Thoracic aorta (tissue), 2 donors: ENCODE measurements around the gene LUC7L2. TPM values are rescaled to one million over a fixed set of nuclear protein-coding genes. Genes with fewer than 3 reads are reported as not detected.
A peak's percentile ranks its signal among the peaks of the same experiment; 100 is the strongest.

Experiments used
- ATAC-seq: fragments of 150-250 bp; one replicate; pipeline ENCODE4 v1.8.0; 2017; ENCODE audit warnings: low read depth; ENCODE audit not compliant: insufficient number of reproducible peaks, low FRiP score
- DNase-seq: peaks from one replicate; pipeline ENCODE4 v3.0.0-alpha.2; 2020; ENCODE audit warnings: low spot score
- H3K27ac ChIP-seq, 2 donors: fragments of 200-600 bp; sonication (generic); 1 replicate in 1 of 2; 2 replicates in 1 of 2; pipeline ENCODE4 v1.5.1; 2016; ENCODE audit warnings: mild to moderate bottlenecking in 2 of 2, moderate library complexity in 2 of 2
- H3K27me3 ChIP-seq: fragments of 200-600 bp; sonication (generic); replicated peaks from 2 replicates; pipeline ENCODE4 v1.6.0; 2016; ENCODE audit warnings: mild to moderate bottlenecking; ENCODE audit not compliant: insufficient read depth
- H3K36me3 ChIP-seq: fragments of 200-600 bp; sonication (generic); one replicate; pipeline ENCODE4 v1.5.1; 2016
- H3K4me1 ChIP-seq, 2 donors: fragments of 200-600 bp; sonication (generic); 1 replicate in 1 of 2; 2 replicates in 1 of 2; pipeline versions ENCODE4 v1.5.1 to v1.6.0; 2016; ENCODE audit warnings: low read depth in 2 of 2, mild to moderate bottlenecking in 1 of 2; ENCODE audit not compliant: control insufficient read depth in 1 of 2
- H3K4me3 ChIP-seq: fragments of 200-600 bp; sonication (generic); 2 replicates; pipeline ENCODE4 v1.5.1; 2016; ENCODE audit warnings: mild to moderate bottlenecking
- H3K9me3 ChIP-seq: fragments of 200-600 bp; sonication (generic); 2 replicates; pipeline ENCODE4 v1.5.1; 2016
- CTCF ChIP-seq: fragments of 200-600 bp; sonication (generic); IDR thresholded peaks from one replicate; pipeline ENCODE4 v1.5.1; 2019; ENCODE audit warnings: antibody characterized with exemption
- total RNA-seq, 2 donors: library from RNA; depleted of rRNA; stranded (reverse); fragments of >200 nt; gene quantifications; one replicate each; pipeline versions ENCODE4 v1.1.0 to v1.2.3, GENCODE V29; 2016

Gene LUC7L2
- total RNA-seq, 2 donors from 2014 or later = 73.4 to 137 TPM

DNA sequence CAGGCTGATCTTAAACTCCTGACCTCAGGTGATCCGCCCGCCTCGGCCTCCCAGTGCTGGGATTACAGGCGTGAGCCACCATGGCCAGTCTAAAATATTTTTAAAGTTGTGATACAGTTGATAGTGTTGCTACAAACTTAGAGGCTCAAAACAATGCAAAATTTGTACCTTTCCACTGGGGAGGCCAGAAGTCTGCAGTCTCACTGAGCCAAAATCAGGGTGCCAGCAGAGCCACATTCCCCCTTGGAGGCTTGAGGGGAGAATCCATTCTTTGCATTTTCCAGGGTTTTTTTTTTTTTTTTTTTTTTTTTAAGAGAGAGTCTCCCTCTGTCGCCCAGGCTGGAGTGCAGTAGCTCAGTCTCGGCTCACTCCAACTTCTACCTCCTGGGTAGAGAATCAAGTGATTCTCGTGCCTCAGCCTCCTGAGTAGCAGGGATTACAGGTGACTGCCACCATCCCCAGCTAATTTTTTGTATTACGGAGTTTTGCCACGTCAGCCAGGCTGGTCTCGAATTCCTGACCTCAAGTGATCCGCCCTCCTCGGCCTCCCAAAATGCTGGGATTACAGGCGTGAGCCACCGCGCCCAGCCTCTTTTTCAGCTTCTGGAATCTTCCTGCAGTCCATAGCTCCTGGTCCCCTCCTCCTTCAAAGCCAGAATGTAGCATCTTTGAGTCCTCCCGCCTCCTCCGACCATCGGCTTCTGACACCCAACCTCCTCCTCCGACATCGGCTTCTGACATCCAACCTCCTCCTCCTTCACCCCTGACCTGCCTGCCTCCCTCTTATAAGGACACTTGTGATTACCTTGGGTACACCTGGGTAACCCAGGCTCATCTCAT lies 86.6 kb downstream of the LUC7L2 start:
- ATAC-seq = no peak
- Histone ChIP-seq H3K4me3 (no peak overlapping the region), H3K9me3 (no peaks in the 10 kb centered on the region), H3K36me3 (no peaks in the 10 kb centered on the region), H3K27ac (no peak overlapping the region), H3K27me3 (no peaks in the 10 kb centered on the region), H3K4me1 (peaks cover 0 to 7% of the 10 kb centered on the region in 2 donors)
- no peak for DNase-seq
- no peak for TF ChIP-seq CTCF

DNA sequence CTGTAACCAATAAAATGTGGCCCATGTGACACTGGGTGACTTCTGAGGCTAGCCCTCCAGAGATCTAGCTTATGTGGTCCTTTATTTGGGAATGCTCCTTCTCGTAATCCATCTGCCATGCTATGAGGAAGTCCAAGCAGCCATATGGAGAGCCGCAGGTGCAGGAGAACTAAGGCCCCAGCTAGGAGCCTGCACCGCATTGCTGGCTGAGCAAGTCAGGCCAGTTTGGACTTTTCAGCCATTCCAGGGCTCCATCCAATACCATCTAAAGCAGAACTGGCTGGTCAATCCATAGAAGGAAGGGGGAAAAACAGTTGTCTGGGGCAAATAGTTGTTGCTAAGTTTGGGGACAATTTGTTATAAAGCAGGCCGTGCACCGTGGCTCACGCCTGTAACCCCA lies 91.2 kb downstream of the LUC7L2 start:
- no peak for DNase-seq
- H3K27me3 ChIP-seq = no peaks in the 10 kb centered on the region
- H3K4me1 ChIP-seq = peaks cover 11 to 28% of the 10 kb centered on the region in 2 donors
- H3K9me3 ChIP-seq = no peaks in the 10 kb centered on the region
- H3K27ac ChIP-seq = no peak overlapping the region
- TF ChIP-seq CTCF = no peak
- no peak for ATAC-seq
- H3K4me3 ChIP-seq = no peak overlapping the region
- H3K36me3 ChIP-seq = no peaks in the 10 kb centered on the region

DNA sequence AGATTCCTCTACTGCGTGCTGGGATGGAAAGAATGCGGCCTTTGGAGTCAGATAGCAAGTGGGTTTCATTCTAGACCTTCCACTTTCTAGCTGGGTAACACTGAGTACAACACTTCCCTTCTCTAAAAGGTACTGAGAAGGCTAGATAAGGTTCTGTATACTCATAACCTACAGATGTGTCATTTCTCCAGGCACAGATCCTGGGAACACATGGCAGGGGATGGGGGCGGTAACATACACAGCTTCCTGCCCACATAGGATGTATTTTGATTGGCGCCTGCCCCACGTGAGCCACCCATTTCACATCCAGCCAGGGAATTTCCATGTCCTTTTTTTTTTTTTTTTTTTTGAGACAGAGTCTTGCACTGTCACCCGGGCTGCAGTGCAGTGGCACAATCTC lies 91.9 kb downstream of the LUC7L2 start:
- Histone ChIP-seq H3K27ac (peak overlapping the region in 1 of 2 donors; percentile 30), H3K4me1 (peaks cover 11 to 28% of the 10 kb centered on the region in 2 donors), H3K36me3 (no peaks in the 10 kb centered on the region), H3K27me3 (no peaks in the 10 kb centered on the region), H3K4me3 (no peak overlapping the region), H3K9me3 (no peaks in the 10 kb centered on the region)
- no peak for TF ChIP-seq CTCF
- peak; percentile 21 for ATAC-seq
- DNase-seq = no peak

- ATAC-seq (peak; percentile 87), DNase-seq (no peak)
- Histone ChIP-seq H3K27me3 (no peaks in the 10 kb centered on the region), H3K36me3 (no peaks in the 10 kb centered on the region), H3K4me3 (peak overlapping the region; percentile 68), H3K27ac (peak overlapping the region; percentile 54 to 82), H3K9me3 (no peaks in the 10 kb centered on the region), H3K4me1 (peaks cover 11 to 28% of the 10 kb centered on the region in 2 donors)
- peak; percentile 33 for TF ChIP-seq CTCF
Measured at GRCh38 chr7:139452958-139453672, 93.4 kb downstream of the LUC7L2 start.

GRCh38 chr7:139453673-139454321 lies 94.1 kb downstream of the LUC7L2 start:
- DNase-seq = no peak
- TF ChIP-seq CTCF = no peak
- H3K4me1 ChIP-seq = peaks cover 11 to 28% of the 10 kb centered on the region in 2 donors
- peak; percentile 41 for ATAC-seq
- no peaks in the 10 kb centered on the region for H3K9me3 ChIP-seq
- H3K27ac ChIP-seq = peak overlapping the region; percentile 48 to 82
- no peaks in the 10 kb centered on the region for H3K27me3 ChIP-seq
- H3K36me3 ChIP-seq = no peaks in the 10 kb centered on the region
- peak overlapping the region; percentile 68 for H3K4me3 ChIP-seq
